NCI-H69 (cell line): ENCODE results near the gene RNF31.
"Not testable (repeated sequence)": the region's sequence is repeated elsewhere in the genome, so short reads cannot be mapped to it uniquely, and the experiment has no call there.

ENCODE experiments used
- DNase-seq: peaks from one replicate; lab custom pipeline; 2025; lab: John Stamatoyannopoulos, UW

The RNF31 gene

GRCh38 chr14:24202538-24202937 is 55.2 kb downstream of the RNF31 start:
- DNase-seq, result not testable (repeated sequence)

- not testable (repeated sequence) for DNase-seq
These were observed 56.1 kb downstream of the RNF31 start for GRCh38 chr14:24203249-24203886.

GRCh38 chr14:24204163-24205146 is 57.2 kb downstream of the RNF31 start:
- DNase-seq, result no peak

GRCh38 chr14:24206260-24207103 is 59.2 kb downstream of the RNF31 start:
- DNase-seq, result no peak

- no peak for DNase-seq
These were observed 59.8 kb downstream of the RNF31 start for GRCh38 chr14:24207104-24207551.

DNA sequence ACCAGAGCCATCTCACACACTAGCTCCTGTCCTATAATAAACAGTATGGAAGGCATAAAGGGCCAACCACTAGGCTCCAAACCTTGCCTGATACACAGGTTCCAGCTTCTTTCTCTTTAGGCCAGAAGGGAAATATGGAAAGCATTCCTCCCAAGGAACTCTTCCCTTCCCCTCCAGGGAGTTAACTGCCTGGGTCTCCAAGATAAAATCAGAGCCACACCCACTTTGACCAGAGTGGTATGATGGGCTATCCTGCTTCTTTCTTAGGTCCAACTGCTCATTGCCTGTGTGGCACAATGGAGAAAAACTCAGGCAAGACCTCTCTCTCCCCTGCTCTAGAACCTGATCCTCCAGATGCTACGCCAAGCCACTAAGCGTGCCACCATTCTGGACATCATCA is 60.3 kb downstream of the RNF31 start:
- DNase-seq, result no peak
